Neural crest cell (in vitro differentiated cells): Measurements from ENCODE around the gene TMCO4. TPM values are rescaled to one million over a fixed set of nuclear protein-coding genes. Genes with fewer than 3 reads are reported as not detected.
"Not testable (repeated sequence)": the region's sequence is repeated elsewhere in the genome, so short reads cannot be mapped to it uniquely, and the experiment has no call there.

ENCODE experiments used
- DNase-seq: peaks from one replicate; pipeline ENCODE4 v3.0.0; 2021; ENCODE audit warnings: low read depth, mixed read lengths, low spot score
- H3K27ac Mint-ChIP-seq: one replicate; pipeline ENCODE4 v1.8.0; 2021; ENCODE audit warnings: mild to moderate bottlenecking, mixed read lengths; ENCODE audit not compliant: unreplicated experiment
- H3K27me3 Mint-ChIP-seq: 2 replicates; pipeline ENCODE4 v1.8.0; 2021; ENCODE audit warnings: low read depth, mild to moderate bottlenecking, mixed read lengths
- H3K36me3 Mint-ChIP-seq: 2 replicates; pipeline ENCODE4 v1.8.0; 2021; ENCODE audit warnings: low read depth, mild to moderate bottlenecking, mixed read lengths
- H3K4me1 Mint-ChIP-seq: 2 replicates; pipeline ENCODE4 v1.8.0; 2021; ENCODE audit warnings: mixed read lengths
- H3K4me3 Mint-ChIP-seq: one replicate; pipeline ENCODE4 v1.8.0; 2021; ENCODE audit warnings: mild to moderate bottlenecking, mixed read lengths
- H3K9me3 Mint-ChIP-seq: 2 replicates; pipeline ENCODE4 v1.8.0; 2021; ENCODE audit warnings: mixed read lengths
- total RNA-seq: library from RNA; stranded (reverse); gene quantifications from 2 replicates; pipeline ENCODE4 v1.2.1, GENCODE V29; 2021
- TF ChIP-seq, protein P1 (sequence below): fragments of 200-600 bp; sonication (generic); conservative IDR thresholded peaks from 2 replicates; pipeline ENCODE4 v1.5.0; 2021; ENCODE audit warnings: antibody characterized with exemption, mild to moderate bottlenecking

The TMCO4 gene
- total RNA-seq, 1 donor from 2014 or later, result 0.75 TPM

DNA sequence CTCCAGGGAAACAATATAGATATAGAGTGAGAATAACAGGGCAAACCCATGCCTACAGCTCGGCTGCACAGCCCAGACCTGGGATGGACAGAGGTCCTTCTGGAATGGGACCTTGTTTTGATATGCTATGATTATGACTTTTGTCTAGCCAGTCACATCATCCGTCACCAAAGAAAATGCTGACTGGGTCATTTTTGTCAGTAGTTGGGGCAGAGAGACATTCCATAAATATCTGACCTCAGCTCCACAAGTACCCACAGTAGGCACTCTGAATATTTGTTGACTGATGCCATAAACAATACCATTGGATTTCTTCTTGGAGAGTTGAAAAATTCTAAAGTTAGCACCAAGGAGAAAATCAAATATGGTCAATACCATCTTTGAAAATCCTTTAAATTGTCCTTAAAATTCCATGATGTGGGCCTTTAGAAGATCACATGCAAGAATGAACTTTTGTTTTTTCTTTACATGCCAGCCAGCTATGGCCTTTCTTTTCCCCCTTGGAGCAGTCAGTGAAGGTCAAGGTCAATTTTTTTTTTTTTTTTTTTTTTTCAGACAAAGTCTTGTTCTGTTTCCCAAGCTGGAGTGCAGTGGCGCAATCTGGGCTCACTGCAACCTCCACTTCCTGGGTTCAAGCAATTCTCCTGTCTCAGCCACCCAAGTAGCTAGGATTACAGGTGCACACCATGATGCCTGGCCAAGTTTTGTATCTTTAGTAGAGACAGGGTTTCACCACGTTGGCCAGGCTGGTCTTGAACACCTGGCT is 7.3 kb downstream of the TMCO4 start:
- Mint-ChIP-seq H3K9me3 (peaks cover 3% of the 10 kb centered on the region), H3K27me3 (peaks cover 5% of the 10 kb centered on the region), H3K27ac (no peak overlapping the region), H3K4me3 (no peak overlapping the region), H3K4me1 (peaks cover 26% of the 10 kb centered on the region), H3K36me3 (no peaks in the 10 kb centered on the region)
- DNase-seq, result no peak
- TF ChIP-seq, protein P1, sequence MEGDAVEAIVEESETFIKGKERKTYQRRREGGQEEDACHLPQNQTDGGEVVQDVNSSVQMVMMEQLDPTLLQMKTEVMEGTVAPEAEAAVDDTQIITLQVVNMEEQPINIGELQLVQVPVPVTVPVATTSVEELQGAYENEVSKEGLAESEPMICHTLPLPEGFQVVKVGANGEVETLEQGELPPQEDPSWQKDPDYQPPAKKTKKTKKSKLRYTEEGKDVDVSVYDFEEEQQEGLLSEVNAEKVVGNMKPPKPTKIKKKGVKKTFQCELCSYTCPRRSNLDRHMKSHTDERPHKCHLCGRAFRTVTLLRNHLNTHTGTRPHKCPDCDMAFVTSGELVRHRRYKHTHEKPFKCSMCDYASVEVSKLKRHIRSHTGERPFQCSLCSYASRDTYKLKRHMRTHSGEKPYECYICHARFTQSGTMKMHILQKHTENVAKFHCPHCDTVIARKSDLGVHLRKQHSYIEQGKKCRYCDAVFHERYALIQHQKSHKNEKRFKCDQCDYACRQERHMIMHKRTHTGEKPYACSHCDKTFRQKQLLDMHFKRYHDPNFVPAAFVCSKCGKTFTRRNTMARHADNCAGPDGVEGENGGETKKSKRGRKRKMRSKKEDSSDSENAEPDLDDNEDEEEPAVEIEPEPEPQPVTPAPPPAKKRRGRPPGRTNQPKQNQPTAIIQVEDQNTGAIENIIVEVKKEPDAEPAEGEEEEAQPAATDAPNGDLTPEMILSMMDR, result no peak

- not testable (repeated sequence) for H3K9me3 Mint-ChIP-seq, DNase-seq, H3K27me3 Mint-ChIP-seq, H3K4me3 Mint-ChIP-seq, H3K27ac Mint-ChIP-seq, H3K36me3 Mint-ChIP-seq
- H3K4me1 Mint-ChIP-seq, result peaks cover 34% of the 10 kb centered on the region
These were observed 9.4 kb downstream of the TMCO4 start for GRCh38 chr1:19790061-19790975.

DNA sequence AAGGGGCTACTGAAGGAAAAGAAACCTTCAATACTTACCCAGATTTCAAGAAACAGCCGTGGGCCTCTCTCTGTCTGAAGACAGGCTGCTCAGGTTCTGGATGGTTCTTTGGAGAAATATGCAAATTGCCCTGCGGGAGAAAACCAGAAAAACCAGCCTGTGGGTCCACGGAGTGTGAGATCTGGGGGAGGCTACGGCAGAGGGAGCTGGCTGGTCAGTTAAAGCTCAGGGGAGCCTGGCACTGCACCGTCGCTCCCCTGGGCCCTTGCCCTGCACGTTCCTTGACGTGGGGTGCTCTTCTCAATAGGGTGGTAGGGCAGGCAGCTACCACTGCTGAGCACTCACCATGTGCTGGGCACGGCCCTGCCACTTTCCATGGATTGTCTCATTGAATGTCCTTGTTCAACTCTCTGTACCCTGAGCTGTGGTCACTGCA is 12.7 kb downstream of the TMCO4 start:
- Mint-ChIP-seq H3K4me1 (peaks cover 14% of the 10 kb centered on the region), H3K4me3 (no peak overlapping the region), H3K27me3 (peaks cover 5% of the 10 kb centered on the region), H3K9me3 (peaks cover 2% of the 10 kb centered on the region), H3K27ac (no peak overlapping the region), H3K36me3 (no peaks in the 10 kb centered on the region)
- DNase-seq, result no peak
- TF ChIP-seq, protein P1, result no peak

- no peak for DNase-seq
- peaks cover 10% of the 10 kb centered on the region for H3K27me3 Mint-ChIP-seq
- no peaks in the 10 kb centered on the region for H3K36me3 Mint-ChIP-seq
- TF ChIP-seq, protein P1, result no peak
- no peaks in the 10 kb centered on the region for H3K9me3 Mint-ChIP-seq
- no peak overlapping the region for H3K4me3 Mint-ChIP-seq
- no peak overlapping the region for H3K27ac Mint-ChIP-seq
- peaks cover 10% of the 10 kb centered on the region for H3K4me1 Mint-ChIP-seq
These were observed 14.1 kb downstream of the TMCO4 start for GRCh38 chr1:19785660-19786059.

DNA sequence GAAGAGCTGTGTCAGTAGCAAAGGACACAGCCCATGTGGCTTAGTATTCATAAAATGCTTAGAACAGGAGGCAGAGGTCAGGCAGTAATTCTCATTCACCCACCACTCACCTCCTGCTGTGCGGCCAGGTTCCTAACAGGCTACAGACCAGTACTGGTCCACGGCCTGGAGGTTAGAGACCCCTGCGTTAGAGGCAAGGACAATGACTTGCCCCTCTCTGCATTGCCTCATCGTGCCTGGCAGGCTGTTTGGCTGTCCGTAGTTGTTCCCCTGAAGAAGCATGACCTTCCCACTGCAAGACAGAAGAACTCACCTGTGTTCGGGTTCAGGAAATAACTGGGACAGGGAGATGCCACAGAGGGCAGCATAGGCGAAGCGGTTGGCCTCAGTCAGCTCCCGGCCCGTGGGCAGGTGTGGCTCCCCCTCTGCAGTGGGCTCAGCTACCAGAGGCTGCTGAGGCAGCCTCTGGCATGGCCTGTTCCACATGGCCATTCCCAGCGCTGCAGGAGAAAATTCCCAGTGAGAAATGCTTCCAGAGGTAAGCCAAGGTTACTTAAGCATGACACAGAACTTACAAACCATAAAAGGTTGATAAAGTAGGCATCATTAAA is 19.3 kb downstream of the TMCO4 start:
- Mint-ChIP-seq H3K27me3 (peaks cover 10% of the 10 kb centered on the region), H3K4me3 (no peak overlapping the region), H3K9me3 (no peaks in the 10 kb centered on the region), H3K36me3 (no peaks in the 10 kb centered on the region), H3K27ac (no peak overlapping the region), H3K4me1 (peaks cover 3% of the 10 kb centered on the region)
- DNase-seq, result no peak
- TF ChIP-seq, protein P1, result no peak
